Kidney glomerular epithelial cell (primary cell): ENCODE measurements around the gene LIMA1.

Experiments
- DNase-seq: peaks from one replicate; lab custom pipeline; 2025; lab: John Stamatoyannopoulos, UW

Gene LIMA1

DNA sequence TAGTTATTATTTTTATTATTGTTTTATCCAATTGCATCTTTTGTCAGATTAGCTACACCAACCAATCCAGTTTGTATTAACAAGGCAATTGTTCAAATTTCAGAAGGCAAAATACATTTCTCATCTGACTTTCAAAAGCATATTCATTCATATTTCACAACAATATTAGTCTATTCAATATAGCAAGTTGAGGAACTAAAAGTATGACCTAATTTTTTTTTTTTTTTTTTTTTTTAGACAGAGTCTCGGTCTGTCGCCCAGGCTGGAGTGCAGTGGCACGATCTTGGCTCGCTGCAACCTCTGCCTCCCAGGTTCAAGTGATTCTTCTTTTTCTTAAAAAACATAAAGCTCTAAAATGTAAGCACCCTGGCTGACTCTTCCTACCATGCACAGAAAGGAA is 154.0 kb downstream of the LIMA1 start:
- DNase-seq: no peak

- no peak for DNase-seq
These were observed 155.8 kb downstream of the LIMA1 start for GRCh38 chr12:50127546-50127945.
